ENCODE measurements around the gene UVRAG. TPM values are rescaled to one million over a fixed set of nuclear protein-coding genes. Genes with fewer than 3 reads are reported as not detected.

Gene UVRAG
- total RNA-seq, 4 donors from 2014 or later, result 27.1 to 35.9 (median 31.0) TPM

DNA sequence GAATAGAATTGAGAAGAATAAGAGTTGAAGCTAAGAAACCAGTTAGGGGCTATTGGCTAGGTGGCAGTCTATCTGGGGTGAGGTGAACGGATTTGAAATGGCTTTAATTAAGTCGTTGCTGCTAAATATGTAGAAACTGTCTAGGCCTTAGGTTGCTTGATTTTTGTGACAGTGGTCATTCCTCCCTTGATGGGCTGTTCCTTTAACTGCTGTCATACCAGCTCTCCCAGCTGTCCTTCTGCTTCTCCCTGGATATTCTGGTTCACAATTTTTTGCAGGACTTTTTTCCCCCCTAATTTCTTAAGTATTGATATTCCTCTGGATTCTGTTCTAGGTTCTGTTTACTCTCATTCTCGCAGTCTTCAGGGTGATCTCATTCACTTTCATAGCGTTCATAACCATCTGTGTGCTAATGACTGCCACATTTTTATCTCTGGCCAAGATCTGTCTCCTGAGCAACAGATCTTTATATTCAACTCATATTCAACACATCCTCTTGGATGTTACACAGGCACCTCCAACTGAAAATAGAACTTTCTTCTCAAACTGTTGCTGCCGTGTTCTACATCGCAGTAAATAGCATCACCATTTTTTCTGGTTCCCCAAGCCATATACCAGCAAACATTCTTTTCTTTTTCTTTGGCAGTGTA is 134.1 kb downstream of the UVRAG start:
- Histone ChIP-seq H3K4me1 (peaks cover 21 to 26% of the 10 kb centered on the region in 2 donors), H3K27ac (no peak overlapping the region), H3K4me3 (replicated peaks in 1 of 3) (no peak overlapping the region), H3K27me3 (no peaks in the 10 kb centered on the region), H3K36me3 (no peaks in the 10 kb centered on the region), H3K9me3 (no peaks in the 10 kb centered on the region)
- no peak for TF ChIP-seq POLR2A (IDR thresholded peaks at IDR 0.05)
- TF ChIP-seq, protein P1, sequence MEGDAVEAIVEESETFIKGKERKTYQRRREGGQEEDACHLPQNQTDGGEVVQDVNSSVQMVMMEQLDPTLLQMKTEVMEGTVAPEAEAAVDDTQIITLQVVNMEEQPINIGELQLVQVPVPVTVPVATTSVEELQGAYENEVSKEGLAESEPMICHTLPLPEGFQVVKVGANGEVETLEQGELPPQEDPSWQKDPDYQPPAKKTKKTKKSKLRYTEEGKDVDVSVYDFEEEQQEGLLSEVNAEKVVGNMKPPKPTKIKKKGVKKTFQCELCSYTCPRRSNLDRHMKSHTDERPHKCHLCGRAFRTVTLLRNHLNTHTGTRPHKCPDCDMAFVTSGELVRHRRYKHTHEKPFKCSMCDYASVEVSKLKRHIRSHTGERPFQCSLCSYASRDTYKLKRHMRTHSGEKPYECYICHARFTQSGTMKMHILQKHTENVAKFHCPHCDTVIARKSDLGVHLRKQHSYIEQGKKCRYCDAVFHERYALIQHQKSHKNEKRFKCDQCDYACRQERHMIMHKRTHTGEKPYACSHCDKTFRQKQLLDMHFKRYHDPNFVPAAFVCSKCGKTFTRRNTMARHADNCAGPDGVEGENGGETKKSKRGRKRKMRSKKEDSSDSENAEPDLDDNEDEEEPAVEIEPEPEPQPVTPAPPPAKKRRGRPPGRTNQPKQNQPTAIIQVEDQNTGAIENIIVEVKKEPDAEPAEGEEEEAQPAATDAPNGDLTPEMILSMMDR (IDR thresholded peaks at IDR 0.05), result no peak
- DNase-seq, result no peak
- WGBS, 2 donors, result 90 to 92% methylated on average over 6 of the region's 6 CpGs
- intact Hi-C loops (cut with DNase I), result no loop called here

DNA sequence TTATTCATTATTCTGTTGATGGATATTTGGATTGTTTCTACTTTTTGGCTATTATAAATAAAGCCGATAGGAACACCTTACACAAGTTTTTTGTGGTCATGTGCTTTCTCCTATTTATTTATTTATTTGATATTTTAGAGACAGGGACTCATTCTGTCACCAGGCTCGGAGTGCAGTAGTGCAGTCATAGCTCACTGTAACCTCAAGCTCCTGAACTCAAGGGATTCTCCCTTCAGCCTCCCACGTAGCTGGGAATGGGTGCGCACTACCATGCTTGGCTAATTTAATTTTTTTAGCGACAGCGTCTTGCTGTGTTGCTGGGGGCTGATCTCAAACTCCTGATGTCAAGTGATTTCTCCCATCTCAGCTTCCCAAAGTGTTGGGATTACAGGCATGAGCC is 135.1 kb downstream of the UVRAG start:
- Histone ChIP-seq H3K27ac (no peak overlapping the region), H3K4me1 (peaks cover 21 to 26% of the 10 kb centered on the region in 2 donors), H3K27me3 (no peaks in the 10 kb centered on the region), H3K9me3 (no peaks in the 10 kb centered on the region), H3K4me3 (replicated peaks in 1 of 3) (no peak overlapping the region), H3K36me3 (no peaks in the 10 kb centered on the region)
- intact Hi-C loops (cut with DNase I), result no loop called here
- TF ChIP-seq POLR2A (IDR thresholded peaks at IDR 0.05), result no peak
- TF ChIP-seq, protein P1 (IDR thresholded peaks at IDR 0.05), result no peak
- WGBS, 2 donors, result 94 to 97% methylated on average over 6 of the region's 6 CpGs
- peak in 1 of 2 donors; percentile 1 for DNase-seq

DNA sequence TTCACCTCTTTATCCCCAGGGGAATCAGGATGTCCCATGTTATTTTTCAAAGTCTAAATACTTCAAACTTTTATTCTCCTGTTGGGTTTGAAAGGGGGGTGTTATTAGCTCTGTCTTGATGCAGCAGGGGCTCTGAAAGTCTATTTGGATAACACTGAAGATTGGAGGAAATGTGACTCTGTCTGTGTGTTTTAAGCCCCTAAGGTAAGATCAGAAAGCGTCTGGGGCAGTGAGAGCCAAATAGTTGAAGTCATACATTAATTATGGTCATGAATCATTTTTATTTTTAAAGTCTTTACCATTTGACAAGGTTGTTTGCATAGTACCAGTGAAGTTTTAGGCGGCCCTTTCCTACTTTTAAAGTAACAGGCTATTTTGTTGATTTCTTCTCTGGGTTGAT is 139.0 kb downstream of the UVRAG start:
- no peaks in the 10 kb centered on the region for H3K4me1 ChIP-seq
- H3K9me3 ChIP-seq, result no peaks in the 10 kb centered on the region
- 88 to 90% methylated on average over 2 of the region's 2 CpGs for WGBS, 2 donors
- H3K36me3 ChIP-seq, result no peaks in the 10 kb centered on the region
- H3K4me3 ChIP-seq (replicated peaks in 1 of 3), result no peak overlapping the region
- intact Hi-C loops (cut with DNase I), result no loop called here
- no peak for TF ChIP-seq POLR2A (IDR thresholded peaks at IDR 0.05)
- TF ChIP-seq, protein P1 (IDR thresholded peaks at IDR 0.05), result no peak
- no peak overlapping the region for H3K27ac ChIP-seq
- no peaks in the 10 kb centered on the region for H3K27me3 ChIP-seq
- no peak for DNase-seq

DNA sequence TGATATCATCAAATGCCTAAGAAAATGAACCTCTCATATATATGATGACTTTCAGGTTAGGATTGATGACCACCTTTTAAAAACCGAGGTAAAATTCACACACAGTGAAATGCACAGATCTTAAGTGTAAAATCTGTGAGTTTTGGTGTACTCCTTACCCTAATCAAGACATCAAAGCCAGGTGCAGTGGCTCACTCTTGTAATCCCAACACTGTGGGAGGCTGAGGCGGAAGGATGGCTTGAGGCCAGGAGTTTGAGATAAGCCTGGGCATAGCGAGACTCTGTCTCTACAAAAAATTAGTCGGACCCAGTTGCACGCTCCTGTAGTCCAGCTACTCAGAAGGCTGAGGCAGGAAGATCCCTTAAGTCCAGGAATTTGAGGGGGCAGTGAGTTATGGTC is 140.4 kb downstream of the UVRAG start:
- H3K4me1 ChIP-seq, result no peaks in the 10 kb centered on the region
- H3K4me3 ChIP-seq (replicated peaks in 1 of 3), result no peak overlapping the region
- 98 to 99% methylated on average over 5 of the region's 5 CpGs for WGBS, 2 donors
- intact Hi-C loops (cut with DNase I), result no loop called here
- no peaks in the 10 kb centered on the region for H3K27me3 ChIP-seq
- H3K27ac ChIP-seq, result no peak overlapping the region
- TF ChIP-seq, protein P1 (IDR thresholded peaks at IDR 0.05), result no peak
- no peak for TF ChIP-seq POLR2A (IDR thresholded peaks at IDR 0.05)
- no peaks in the 10 kb centered on the region for H3K9me3 ChIP-seq
- no peak for DNase-seq
- H3K36me3 ChIP-seq, result no peaks in the 10 kb centered on the region

DNA sequence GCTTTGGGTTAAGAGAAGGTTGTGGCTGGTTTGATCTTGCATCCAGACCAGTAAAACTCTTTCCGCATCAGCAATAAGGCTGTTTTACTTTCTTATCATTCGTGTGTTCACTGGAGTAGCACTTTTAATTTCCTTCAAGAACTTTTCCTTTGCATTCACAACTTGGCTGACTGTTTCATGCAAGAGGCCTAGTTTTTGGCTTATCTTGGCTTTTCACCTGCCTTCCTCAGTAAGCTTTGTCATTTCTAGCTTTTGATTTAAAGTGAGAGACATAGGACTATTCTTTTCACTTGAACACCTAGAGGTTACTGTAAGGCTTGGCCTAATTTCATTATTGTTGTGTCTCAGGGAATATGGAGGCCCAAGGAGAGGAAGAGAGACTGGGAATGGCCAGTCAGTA is 144.5 kb downstream of the UVRAG start:
- H3K4me3 ChIP-seq (replicated peaks in 1 of 3), result no peak overlapping the region
- intact Hi-C loops (cut with DNase I), result no loop called here
- no peaks in the 10 kb centered on the region for H3K9me3 ChIP-seq
- H3K36me3 ChIP-seq, result no peaks in the 10 kb centered on the region
- H3K27me3 ChIP-seq, result no peaks in the 10 kb centered on the region
- no peaks in the 10 kb centered on the region for H3K4me1 ChIP-seq
- TF ChIP-seq, protein P1 (IDR thresholded peaks at IDR 0.05), result no peak
- TF ChIP-seq POLR2A (IDR thresholded peaks at IDR 0.05), result no peak
- DNase-seq, result no peak
- 67 to 70% methylated on average over 2 of the region's 2 CpGs for WGBS, 2 donors
- no peak overlapping the region for H3K27ac ChIP-seq
